Prostate gland (tissue), 2 donors: Measurements from ENCODE around the gene UGCG.

ENCODE experiments used
- POLR2A ChIP-seq: fragments of 450-650 bp; IDR thresholded peaks from one replicate; pipeline ENCODE4 v1.6.1; 2016; ENCODE audit warnings: antibody characterized with exemption, mild to moderate bottlenecking
- POLR2AphosphoS5 ChIP-seq: sonication (generic); formaldehyde crosslinking; IDR thresholded peaks from one replicate; pipeline ENCODE4 v1.6.1; 2017; ENCODE audit warnings: antibody characterized with exemption
- TF ChIP-seq, protein P1 (sequence below), 4 experiments: fragments of 200-600 bp in 2 of 4; fragments of 450-650 bp in 2 of 4; sonication (generic) in 2 of 4; IDR thresholded peaks; 1 replicate in 3 of 4; 2 replicates in 1 of 4; pipeline ENCODE4 v1.5.1; 2016 to 2019; ENCODE audit warnings: antibody characterized with exemption in 4 of 4, mild to moderate bottlenecking in 2 of 4, moderate library complexity in 2 of 4

DNA sequence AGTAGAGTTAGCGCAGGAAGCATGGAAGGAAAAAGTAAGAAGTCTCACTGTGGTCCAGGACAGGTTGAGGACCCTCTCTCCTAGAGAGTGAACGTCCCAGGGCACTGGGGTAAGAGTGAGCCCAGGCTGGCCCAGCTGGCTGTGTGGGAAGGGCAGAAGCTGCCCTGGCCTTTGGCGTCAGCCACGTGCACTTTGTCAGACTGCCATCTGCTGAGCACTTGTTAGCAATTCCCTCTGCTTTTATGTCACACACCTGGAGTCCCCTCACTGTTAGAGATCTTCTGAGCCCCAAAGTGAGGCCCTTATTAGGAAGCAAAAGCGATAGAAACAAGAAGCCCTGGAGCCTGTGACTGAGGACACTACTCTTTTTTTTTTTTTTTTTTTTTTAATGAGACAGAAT is 79.1 kb downstream of the UGCG start:
- TF ChIP-seq, protein P1, sequence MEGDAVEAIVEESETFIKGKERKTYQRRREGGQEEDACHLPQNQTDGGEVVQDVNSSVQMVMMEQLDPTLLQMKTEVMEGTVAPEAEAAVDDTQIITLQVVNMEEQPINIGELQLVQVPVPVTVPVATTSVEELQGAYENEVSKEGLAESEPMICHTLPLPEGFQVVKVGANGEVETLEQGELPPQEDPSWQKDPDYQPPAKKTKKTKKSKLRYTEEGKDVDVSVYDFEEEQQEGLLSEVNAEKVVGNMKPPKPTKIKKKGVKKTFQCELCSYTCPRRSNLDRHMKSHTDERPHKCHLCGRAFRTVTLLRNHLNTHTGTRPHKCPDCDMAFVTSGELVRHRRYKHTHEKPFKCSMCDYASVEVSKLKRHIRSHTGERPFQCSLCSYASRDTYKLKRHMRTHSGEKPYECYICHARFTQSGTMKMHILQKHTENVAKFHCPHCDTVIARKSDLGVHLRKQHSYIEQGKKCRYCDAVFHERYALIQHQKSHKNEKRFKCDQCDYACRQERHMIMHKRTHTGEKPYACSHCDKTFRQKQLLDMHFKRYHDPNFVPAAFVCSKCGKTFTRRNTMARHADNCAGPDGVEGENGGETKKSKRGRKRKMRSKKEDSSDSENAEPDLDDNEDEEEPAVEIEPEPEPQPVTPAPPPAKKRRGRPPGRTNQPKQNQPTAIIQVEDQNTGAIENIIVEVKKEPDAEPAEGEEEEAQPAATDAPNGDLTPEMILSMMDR (IDR thresholded peaks at IDR 0.05) = no peak
- TF ChIP-seq POLR2A (no peak), POLR2AphosphoS5 (no peak)
